Karpas-422 (cell line): Measurements from ENCODE around the gene FLOT2. TPM values are rescaled to one million over a fixed set of nuclear protein-coding genes. Genes with fewer than 3 reads are reported as not detected.
"Not testable (repeated sequence)": the region's sequence is repeated elsewhere in the genome, so short reads cannot be mapped to it uniquely, and the experiment has no call there.

Experiments
- DNase-seq: peaks from one replicate; pipeline ENCODE4 v3.0.0-alpha.2; 2015
- H2AFZ ChIP-seq: fragments of 200-600 bp; sonication (generic); 2 replicates; pipeline ENCODE4 v1.6.1; 2014; ENCODE audit warnings: antibody characterized with exemption, low read length, mixed read lengths
- H3K27ac ChIP-seq: fragments of 200-600 bp; sonication (generic); 2 replicates; pipeline ENCODE4 v1.5.1; 2014; ENCODE audit warnings: mild to moderate bottlenecking, low read length, moderate library complexity
- H3K27me3 ChIP-seq: fragments of 200-600 bp; sonication (generic); 2 replicates; pipeline ENCODE4 v1.6.1; 2014; ENCODE audit warnings: low read length, mixed read lengths
- H3K36me3 ChIP-seq: fragments of 200-600 bp; sonication (generic); 2 replicates; pipeline ENCODE4 v1.6.1; 2014; ENCODE audit warnings: low read length, mixed read lengths; ENCODE audit not compliant: insufficient read depth
- H3K4me1 ChIP-seq: fragments of 200-600 bp; sonication (generic); 2 replicates; pipeline ENCODE4 v1.6.1; 2014; ENCODE audit warnings: mild to moderate bottlenecking, low read length, mixed read lengths
- H3K4me2 ChIP-seq: fragments of 200-600 bp; sonication (generic); 2 replicates; pipeline ENCODE4 v1.6.1; 2014; ENCODE audit warnings: low read length, low read depth, mild to moderate bottlenecking; ENCODE audit not compliant: poor library complexity, severe bottlenecking
- H3K4me3 ChIP-seq: fragments of 200-600 bp; sonication (generic); 2 replicates; pipeline ENCODE4 v1.5.1; 2014; ENCODE audit warnings: mild to moderate bottlenecking, antibody characterized with exemption, low read length, mixed read lengths
- H3K79me2 ChIP-seq: fragments of 200-600 bp; sonication (generic); 2 replicates; pipeline ENCODE4 v1.6.1; 2014; ENCODE audit warnings: mild to moderate bottlenecking, low read length, mixed read lengths
- H3K9ac ChIP-seq: fragments of 200-600 bp; sonication (generic); 2 replicates; pipeline ENCODE4 v1.6.0; 2014; ENCODE audit warnings: low read length
- H3K9me2 ChIP-seq: fragments of 200-600 bp; sonication (generic), shearing (Covaris generic); replicated peaks from 2 replicates; pipeline ENCODE4 v1.6.0; 2014; ENCODE audit warnings: mild to moderate bottlenecking, low read length, moderate library complexity; ENCODE audit not compliant: insufficient read depth
- H3K9me3 ChIP-seq: fragments of 300-700, 200-600 bp; sonication (generic); 2 replicates; pipeline ENCODE4 v1.6.1; 2014; ENCODE audit warnings: low read length, mixed read lengths
- H4K20me1 ChIP-seq: fragments of 200-600 bp; sonication (generic); 2 replicates; pipeline ENCODE4 v1.6.1; 2014; ENCODE audit warnings: mild to moderate bottlenecking, antibody characterized with exemption, low read length, low read depth; ENCODE audit not compliant: insufficient read depth
- total RNA-seq: library from RNA; depleted of rRNA; stranded (reverse); fragments of >200 nt; shearing (Covaris generic); gene quantifications from 2 replicates; pipeline ENCODE4 v1.2.3, GENCODE V29; 2014; ENCODE audit warnings: low replicate concordance

Gene FLOT2
- total RNA-seq, 1 experiment from 2014 or later, result 35.8 TPM

GRCh38 chr17:28940142-28940541 lies 42.6 kb upstream of the FLOT2 start:
- peaks cover 70% of the 10 kb centered on the region for H3K4me1 ChIP-seq
- no peak for DNase-seq
- H3K9ac ChIP-seq, result no peak overlapping the region
- peaks cover 99% of the 10 kb centered on the region for H3K79me2 ChIP-seq
- H2AFZ ChIP-seq, result no peak overlapping the region
- H3K9me2 ChIP-seq, result no peaks in the 10 kb centered on the region
- H3K4me3 ChIP-seq, result no peak overlapping the region
- H3K27ac ChIP-seq, result peak overlapping the region; percentile 42; the same call in 1 of the 2 replicates
- peaks cover 57% of the 10 kb centered on the region for H4K20me1 ChIP-seq
- H3K9me3 ChIP-seq, result no peaks in the 10 kb centered on the region
- no peak overlapping the region for H3K4me2 ChIP-seq
- H3K36me3 ChIP-seq, result peaks cover 42% of the 10 kb centered on the region
- H3K27me3 ChIP-seq, result no peaks in the 10 kb centered on the region

DNA sequence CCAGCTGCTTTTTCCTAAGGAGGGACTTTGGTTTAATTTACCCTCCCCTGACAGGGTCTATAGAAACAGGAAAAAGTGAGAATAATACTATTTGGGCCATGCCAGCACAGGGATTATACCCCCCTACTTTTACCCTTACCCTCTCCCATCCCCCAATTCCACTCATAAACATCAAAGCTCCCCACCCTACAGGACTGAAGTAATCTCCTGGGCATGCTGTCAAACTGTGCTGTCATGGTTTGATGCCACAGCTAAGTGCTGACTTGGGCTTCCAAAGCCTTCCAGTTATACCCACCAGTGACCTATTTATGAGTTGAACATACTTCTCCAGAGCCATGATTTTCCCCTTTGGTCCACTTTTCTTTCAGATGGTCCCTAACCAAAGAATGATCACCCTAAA lies 41.0 kb upstream of the FLOT2 start:
- Histone ChIP-seq H3K4me1 (peaks cover 60% of the 10 kb centered on the region), H3K36me3 (peaks cover 35% of the 10 kb centered on the region), H3K79me2 (peaks cover 97% of the 10 kb centered on the region), H3K27ac (peak overlapping the region; percentile 9; the same call in 1 of the 2 replicates), H3K27me3 (no peaks in the 10 kb centered on the region), H3K4me3 (no peak overlapping the region), H3K4me2 (no peak overlapping the region), H4K20me1 (peaks cover 43% of the 10 kb centered on the region), H3K9ac (no peak overlapping the region), H3K9me2 (no peaks in the 10 kb centered on the region), H3K9me3 (no peaks in the 10 kb centered on the region), H2AFZ (no peak overlapping the region)
- no peak for DNase-seq

- peak overlapping the region; percentile 1 for H3K4me2 ChIP-seq
- H3K79me2 ChIP-seq, result peaks cover 98% of the 10 kb centered on the region
- peaks cover 37% of the 10 kb centered on the region for H3K36me3 ChIP-seq
- H2AFZ ChIP-seq, result no peak overlapping the region
- no peaks in the 10 kb centered on the region for H3K9me3 ChIP-seq
- no peaks in the 10 kb centered on the region for H3K9me2 ChIP-seq
- no peak overlapping the region for H3K9ac ChIP-seq
- H3K27me3 ChIP-seq, result no peaks in the 10 kb centered on the region
- no peak for DNase-seq
- peaks cover 51% of the 10 kb centered on the region for H3K4me1 ChIP-seq
- peak overlapping the region; percentile 58 for H3K27ac ChIP-seq
- H3K4me3 ChIP-seq, result no peak overlapping the region
- peaks cover 36% of the 10 kb centered on the region for H4K20me1 ChIP-seq
These were observed 39.7 kb upstream of the FLOT2 start for GRCh38 chr17:28937044-28937729.

DNA sequence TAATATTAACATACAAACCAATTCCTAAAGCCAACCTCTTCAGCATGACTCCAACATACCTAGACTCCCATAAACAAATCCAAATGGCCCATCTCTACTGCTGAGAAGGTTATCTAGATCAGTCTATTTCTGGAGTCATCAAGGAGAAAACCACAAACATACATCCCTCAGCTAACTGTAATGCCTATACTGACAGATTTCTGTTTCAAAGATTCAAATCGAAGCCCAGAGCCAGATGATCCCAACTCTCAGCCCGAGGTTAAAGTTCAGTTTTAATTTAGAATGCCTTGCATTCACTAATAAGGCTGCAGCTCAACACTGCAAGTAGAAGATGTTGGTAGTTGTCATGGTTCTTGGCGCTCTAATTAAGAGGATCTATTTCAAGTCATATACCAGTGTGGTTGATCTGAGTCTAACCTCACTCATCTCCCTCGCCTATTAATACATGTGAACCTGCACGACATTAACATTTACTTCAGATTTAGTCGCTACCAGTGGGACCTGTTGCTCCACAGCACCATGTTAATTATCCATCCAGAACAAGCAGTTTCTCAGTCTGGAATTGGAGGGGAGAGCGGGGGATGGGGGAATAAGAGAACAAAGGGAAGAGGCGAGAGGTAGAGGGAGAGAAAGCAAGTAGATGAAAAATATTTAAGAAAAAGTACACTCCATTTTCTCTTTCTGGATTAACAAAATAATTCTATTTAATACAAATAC lies 38.4 kb upstream of the FLOT2 start:
- no peaks in the 10 kb centered on the region for H3K27me3 ChIP-seq
- peaks cover 37% of the 10 kb centered on the region for H3K36me3 ChIP-seq
- no peaks in the 10 kb centered on the region for H3K9me3 ChIP-seq
- H3K27ac ChIP-seq, result no peak overlapping the region
- H4K20me1 ChIP-seq, result peaks cover 29% of the 10 kb centered on the region
- peaks cover 96% of the 10 kb centered on the region for H3K79me2 ChIP-seq
- H2AFZ ChIP-seq, result no peak overlapping the region
- H3K4me2 ChIP-seq, result no peak overlapping the region
- no peak overlapping the region for H3K4me3 ChIP-seq
- H3K4me1 ChIP-seq, result peaks cover 38% of the 10 kb centered on the region
- DNase-seq, result no peak
- H3K9me2 ChIP-seq, result no peaks in the 10 kb centered on the region
- no peak overlapping the region for H3K9ac ChIP-seq

GRCh38 chr17:28934508-28934907 lies 37.0 kb upstream of the FLOT2 start:
- H4K20me1 ChIP-seq, result peaks cover 18% of the 10 kb centered on the region
- H2AFZ ChIP-seq, H3K27me3 ChIP-seq, H3K4me2 ChIP-seq, H3K27ac ChIP-seq, DNase-seq, H3K9ac ChIP-seq, H3K9me3 ChIP-seq, H3K4me3 ChIP-seq, H3K9me2 ChIP-seq: not testable (repeated sequence)
- peaks cover 25% of the 10 kb centered on the region for H3K4me1 ChIP-seq
- H3K36me3 ChIP-seq, result peaks cover 40% of the 10 kb centered on the region
- peaks cover 96% of the 10 kb centered on the region for H3K79me2 ChIP-seq

- peaks cover 88% of the 10 kb centered on the region for H3K79me2 ChIP-seq
- no peaks in the 10 kb centered on the region for H3K27me3 ChIP-seq
- DNase-seq, result no peak
- no peak overlapping the region for H3K4me3 ChIP-seq
- H3K4me1 ChIP-seq, result peaks cover 15% of the 10 kb centered on the region
- peaks cover 7% of the 10 kb centered on the region; the same call in 1 of the 2 replicates for H4K20me1 ChIP-seq
- H3K9me3 ChIP-seq, result no peaks in the 10 kb centered on the region
- H3K9me2 ChIP-seq, result no peaks in the 10 kb centered on the region
- no peak overlapping the region for H3K9ac ChIP-seq
- H3K36me3 ChIP-seq, result peaks cover 44% of the 10 kb centered on the region
- no peak overlapping the region for H2AFZ ChIP-seq
- no peak overlapping the region for H3K27ac ChIP-seq
- H3K4me2 ChIP-seq, result no peak overlapping the region
These were observed 32.3 kb upstream of the FLOT2 start for GRCh38 chr17:28929787-28930186.

- Histone ChIP-seq H2AFZ (no peak overlapping the region), H3K4me2 (no peak overlapping the region), H4K20me1 (peaks cover 7% of the 10 kb centered on the region; the same call in 1 of the 2 replicates), H3K27ac (no peak overlapping the region), H3K36me3 (peaks cover 46% of the 10 kb centered on the region), H3K9me3 (no peaks in the 10 kb centered on the region), H3K9ac (no peak overlapping the region), H3K4me1 (peaks cover 15% of the 10 kb centered on the region), H3K4me3 (no peak overlapping the region), H3K79me2 (peaks cover 82% of the 10 kb centered on the region), H3K9me2 (no peaks in the 10 kb centered on the region), H3K27me3 (no peaks in the 10 kb centered on the region)
- no peak for DNase-seq
These were observed 30.5 kb upstream of the FLOT2 start for GRCh38 chr17:28928061-28928460.

GRCh38 chr17:28926786-28927185 lies 29.3 kb upstream of the FLOT2 start:
- Histone ChIP-seq H4K20me1 (peaks cover 7% of the 10 kb centered on the region; the same call in 1 of the 2 replicates), H3K79me2 (peaks cover 69% of the 10 kb centered on the region), H3K9me2 (no peaks in the 10 kb centered on the region), H2AFZ (no peak overlapping the region), H3K9me3 (no peaks in the 10 kb centered on the region), H3K36me3 (peaks cover 50% of the 10 kb centered on the region), H3K4me1 (peaks cover 15% of the 10 kb centered on the region), H3K27me3 (no peaks in the 10 kb centered on the region), H3K4me2 (no peak overlapping the region), H3K9ac (no peak overlapping the region), H3K4me3 (no peak overlapping the region), H3K27ac (no peak overlapping the region)
- DNase-seq, result no peak
